Keratinocyte (primary cell): ENCODE results near the gene RALGAPA2. TPM values are rescaled to one million over a fixed set of nuclear protein-coding genes. Genes with fewer than 3 reads are reported as not detected.

Experiments used
- DNase-seq: peaks from one replicate; pipeline ENCODE4 v3.0.0-alpha.2; 2011; ENCODE audit warnings: low read depth, missing footprints, low spot score
- FAIRE-seq: peaks from 2 replicates; lab custom pipeline; 2011; peaks lifted over from hg19 to GRCh38; lab: Jason Lieb, UNC
- H2AFZ ChIP-seq: 2 replicates; pipeline ENCODE4 v1.6.0; 2012; ENCODE audit warnings: low read length, control low read depth, inconsistent platforms; ENCODE audit not compliant: control insufficient read depth
- H3K27ac ChIP-seq: 2 replicates; pipeline ENCODE4 v1.5.1; 2011; ENCODE audit warnings: low read length; ENCODE audit not compliant: control insufficient read depth, insufficient read depth
- H3K27me3 ChIP-seq: 3 replicates; pipeline ENCODE4 v1.6.0; 2011; ENCODE audit warnings: low read length; ENCODE audit not compliant: control insufficient read depth, insufficient read depth; ENCODE audit errors: extremely low read depth
- H3K36me3 ChIP-seq, 2 experiments: 2 replicates in 1 of 2; 3 replicates in 1 of 2; pipeline ENCODE4 v1.5.1; 2011; ENCODE audit warnings: low read length in 2 of 2, mild to moderate bottlenecking in 1 of 2; ENCODE audit not compliant: control insufficient read depth in 2 of 2, insufficient read depth in 2 of 2; ENCODE audit errors: extremely low read depth in 1 of 2
- H3K4me1 ChIP-seq: 3 replicates; pipeline ENCODE4 v1.5.1; 2011; ENCODE audit warnings: low read length; ENCODE audit not compliant: control insufficient read depth, insufficient read depth; ENCODE audit errors: extremely low read depth
- H3K4me2 ChIP-seq: 3 replicates; pipeline ENCODE4 v1.6.0; 2011; ENCODE audit warnings: low read depth, low read length; ENCODE audit not compliant: control insufficient read depth, insufficient read depth; ENCODE audit errors: extremely low read depth
- H3K4me3 ChIP-seq, 3 experiments: fragments of 200-600 bp in 1 of 3; sonication (generic) in 1 of 3; 2 replicates in 2 of 3; 3 replicates in 1 of 3; pipeline ENCODE4 v1.5.1; 2011 to 2016; ENCODE audit warnings: low read length in 3 of 3, mild to moderate bottlenecking in 3 of 3, control low read depth in 2 of 3, inconsistent platforms in 1 of 3, low read depth in 1 of 3, mixed read lengths in 1 of 3, mixed run types in 1 of 3, moderate library complexity in 1 of 3; ENCODE audit not compliant: control insufficient read depth in 2 of 3, insufficient read depth in 2 of 3; ENCODE audit errors: extremely low read depth in 1 of 3
- H3K79me2 ChIP-seq: 2 replicates; pipeline ENCODE4 v1.6.0; 2012; ENCODE audit warnings: low read length; ENCODE audit not compliant: control insufficient read depth, insufficient read depth
- H3K9ac ChIP-seq: 3 replicates; pipeline ENCODE4 v1.6.0; 2011; ENCODE audit warnings: low read length; ENCODE audit not compliant: control insufficient read depth, insufficient read depth; ENCODE audit errors: extremely low read depth
- H3K9me1 ChIP-seq: 3 replicates; pipeline ENCODE4 v1.6.0; 2011; ENCODE audit warnings: low read length; ENCODE audit not compliant: control insufficient read depth, insufficient read depth; ENCODE audit errors: extremely low read depth
- H3K9me3 ChIP-seq: 2 replicates; pipeline ENCODE4 v1.5.1; 2012; ENCODE audit warnings: low read depth, low read length; ENCODE audit not compliant: control insufficient read depth
- H4K20me1 ChIP-seq: 3 replicates; pipeline ENCODE4 v1.6.0; 2011; ENCODE audit warnings: low read length; ENCODE audit not compliant: control insufficient read depth, insufficient read depth; ENCODE audit errors: extremely low read depth
- EZH2 ChIP-seq: IDR thresholded peaks from one replicate; pipeline ENCODE4 v1.6.1; 2012; ENCODE audit warnings: inconsistent platforms, mild to moderate bottlenecking, low read length, moderate library complexity
- dilution Hi-C: fragments of 300-500 bp; cut with MboI; formaldehyde crosslinking; loops from one replicate; pipeline ENCODE4 v1.7.0; 2020; ENCODE audit warnings: low sequenced_read_pairs; ENCODE audit not compliant: extremely low pct_ligation_motif_present
- polyA plus RNA-seq, 5 experiments: library from polyadenylated mRNA; depleted of rRNA in 3 of 5; stranded (reverse) in 3 of 5; stranded (forward) in 1 of 5; unstranded in 1 of 5; fragments of >200 nt; gene quantifications; 1 replicate in 1 of 5; 2 replicates in 3 of 5; 3 replicates in 1 of 5; pipeline versions ENCODE4 v1.2.1 to v1.2.3, GENCODE V29; 2011 to 2012; ENCODE audit warnings: missing spikeins in 2 of 5, low read depth in 1 of 5, low replicate concordance in 1 of 5
- TF ChIP-seq, protein P1 (sequence below), 3 experiments: IDR thresholded peaks in 1 of 3; conservative IDR thresholded peaks in 1 of 3; optimal IDR thresholded peaks in 1 of 3; 2 replicates in 2 of 3; 3 replicates in 1 of 3; pipeline versions ENCODE3 to v1.5.1; 2011; ENCODE audit warnings: low read length in 3 of 3, mild to moderate bottlenecking in 3 of 3, moderate library complexity in 2 of 3, control low read depth in 1 of 3, inconsistent platforms in 1 of 3; ENCODE audit not compliant: insufficient read depth in 2 of 3; ENCODE audit errors: extremely low read depth in 1 of 3

The RALGAPA2 gene
- polyA plus RNA-seq, 1 donor (not counting 4 experiments of a cell fraction or from before 2014, with no cell fraction given), result 3.2 TPM

GRCh38 chr20:20498076-20498861 is 214.2 kb downstream of the RALGAPA2 start:
- FAIRE-seq (no peak), DNase-seq (no peak)

GRCh38 chr20:20497242-20497978 is 215.0 kb downstream of the RALGAPA2 start:
- Histone ChIP-seq H3K9me3 (no peaks in the 10 kb centered on the region), H4K20me1 (no peaks in the 10 kb centered on the region), H3K4me2 (no peak overlapping the region), H3K27me3 (no peaks in the 10 kb centered on the region), H3K4me3 (no peak overlapping the region), H3K9me1 (no peaks in the 10 kb centered on the region), H3K27ac (no peak overlapping the region), H3K9ac (no peak overlapping the region), H3K4me1 (no peaks in the 10 kb centered on the region), H3K79me2 (no peaks in the 10 kb centered on the region), H2AFZ (no peak overlapping the region), H3K36me3 (peaks cover 0 to 2% of the 10 kb centered on the region in 2 experiments)
- FAIRE-seq (no peak), DNase-seq (no peak)
- TF ChIP-seq, protein P1, sequence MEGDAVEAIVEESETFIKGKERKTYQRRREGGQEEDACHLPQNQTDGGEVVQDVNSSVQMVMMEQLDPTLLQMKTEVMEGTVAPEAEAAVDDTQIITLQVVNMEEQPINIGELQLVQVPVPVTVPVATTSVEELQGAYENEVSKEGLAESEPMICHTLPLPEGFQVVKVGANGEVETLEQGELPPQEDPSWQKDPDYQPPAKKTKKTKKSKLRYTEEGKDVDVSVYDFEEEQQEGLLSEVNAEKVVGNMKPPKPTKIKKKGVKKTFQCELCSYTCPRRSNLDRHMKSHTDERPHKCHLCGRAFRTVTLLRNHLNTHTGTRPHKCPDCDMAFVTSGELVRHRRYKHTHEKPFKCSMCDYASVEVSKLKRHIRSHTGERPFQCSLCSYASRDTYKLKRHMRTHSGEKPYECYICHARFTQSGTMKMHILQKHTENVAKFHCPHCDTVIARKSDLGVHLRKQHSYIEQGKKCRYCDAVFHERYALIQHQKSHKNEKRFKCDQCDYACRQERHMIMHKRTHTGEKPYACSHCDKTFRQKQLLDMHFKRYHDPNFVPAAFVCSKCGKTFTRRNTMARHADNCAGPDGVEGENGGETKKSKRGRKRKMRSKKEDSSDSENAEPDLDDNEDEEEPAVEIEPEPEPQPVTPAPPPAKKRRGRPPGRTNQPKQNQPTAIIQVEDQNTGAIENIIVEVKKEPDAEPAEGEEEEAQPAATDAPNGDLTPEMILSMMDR (optimal IDR thresholded peaks at IDR 0.05 in 1 of 3, IDR thresholded peaks at IDR 0.05 in 1 of 3, conservative IDR thresholded peaks at IDR 0.05 in 1 of 3; ENCODE audit: extremely low read depth in 1 of 3, insufficient read depth in 2 of 3, low read length in 3 of 3), result no peak
- TF ChIP-seq EZH2, result no peak
- dilution Hi-C loops, result no loop called here

More at GRCh38 chr20:20498076-20498861, 214.2 kb downstream of the RALGAPA2 start:
- Histone ChIP-seq H3K4me2 (no peak overlapping the region), H3K36me3 (peaks cover 0 to 3% of the 10 kb centered on the region in 2 experiments), H3K79me2 (no peaks in the 10 kb centered on the region), H3K27ac (no peak overlapping the region), H3K9me1 (no peaks in the 10 kb centered on the region), H3K4me3 (no peak overlapping the region), H3K9me3 (no peaks in the 10 kb centered on the region), H3K4me1 (no peaks in the 10 kb centered on the region), H3K27me3 (no peaks in the 10 kb centered on the region), H2AFZ (no peak overlapping the region), H4K20me1 (no peaks in the 10 kb centered on the region), H3K9ac (no peak overlapping the region)
- dilution Hi-C loops, result no loop called here
- TF ChIP-seq EZH2, result no peak
- TF ChIP-seq, protein P1 (optimal IDR thresholded peaks at IDR 0.05 in 1 of 3, IDR thresholded peaks at IDR 0.05 in 1 of 3, conservative IDR thresholded peaks at IDR 0.05 in 1 of 3; ENCODE audit: extremely low read depth in 1 of 3, insufficient read depth in 2 of 3, low read length in 3 of 3), result no peak
